Right atrium auricular region (tissue), 2 donors: ENCODE measurements around the gene VEZT. TPM values are rescaled to one million over a fixed set of nuclear protein-coding genes. Genes with fewer than 3 reads are reported as not detected.
"Not testable (repeated sequence)": the region's sequence is repeated elsewhere in the genome, so short reads cannot be mapped to it uniquely, and the experiment has no call there.

Source experiments
- DNase-seq: peaks from one replicate; pipeline ENCODE4 v3.0.0-alpha.2; 2019; ENCODE audit warnings: low spot score
- H3K27ac ChIP-seq, 2 donors: fragments of 200-600 bp; sonication (generic); 1 replicate in 1 of 2; 2 replicates in 1 of 2; pipeline ENCODE4 v1.5.1; 2016 to 2019
- H3K27me3 ChIP-seq, 2 donors: fragments of 200-600 bp; sonication (generic); one replicate each; pipeline versions ENCODE4 v1.5.1 to v1.6.0; 2017 to 2019
- H3K36me3 ChIP-seq: fragments of 200-600 bp; sonication (generic); one replicate; pipeline ENCODE4 v1.5.1; 2016
- H3K4me1 ChIP-seq, 2 donors: fragments of 200-600 bp; sonication (generic); one replicate each; pipeline versions ENCODE4 v1.5.1 to v1.6.0; 2017 to 2019
- H3K4me3 ChIP-seq, 2 donors: fragments of 200-600 bp; sonication (generic); 1 replicate in 1 of 2; 2 replicates in 1 of 2; pipeline ENCODE4 v1.5.1; 2017 to 2019; ENCODE audit warnings: mild to moderate bottlenecking in 1 of 2, moderate library complexity in 1 of 2
- H3K9me3 ChIP-seq, 2 donors: fragments of 200-600 bp; sonication (generic); one replicate each; pipeline ENCODE4 v1.5.1; 2019
- CTCF ChIP-seq, 2 donors: fragments of 200-600 bp; sonication (generic); IDR thresholded peaks; one replicate each; pipeline ENCODE4 v1.5.1; 2019; ENCODE audit warnings: antibody characterized with exemption in 2 of 2
- total RNA-seq, 2 donors: library from RNA; depleted of rRNA; stranded (reverse); fragments of >200 nt; gene quantifications; one replicate each; pipeline ENCODE4 v1.1.0, GENCODE V29; 2016

VEZT gene
- total RNA-seq, 2 donors from 2014 or later = 66.6 to 69.8 TPM

- Histone ChIP-seq H3K36me3 (no peaks in the 10 kb centered on the region), H3K27ac (no peak overlapping the region), H3K27me3 (no peaks in the 10 kb centered on the region), H3K4me3 (no peak overlapping the region), H3K9me3 (no peaks in the 10 kb centered on the region), H3K4me1 (peaks cover 0 to 14% of the 10 kb centered on the region in 2 donors)
- TF ChIP-seq CTCF (IDR thresholded peaks at IDR 0.05) = no peak
- no peak for DNase-seq
Measured at GRCh38 chr12:95239216-95239615, 21.6 kb downstream of the VEZT start.

DNA sequence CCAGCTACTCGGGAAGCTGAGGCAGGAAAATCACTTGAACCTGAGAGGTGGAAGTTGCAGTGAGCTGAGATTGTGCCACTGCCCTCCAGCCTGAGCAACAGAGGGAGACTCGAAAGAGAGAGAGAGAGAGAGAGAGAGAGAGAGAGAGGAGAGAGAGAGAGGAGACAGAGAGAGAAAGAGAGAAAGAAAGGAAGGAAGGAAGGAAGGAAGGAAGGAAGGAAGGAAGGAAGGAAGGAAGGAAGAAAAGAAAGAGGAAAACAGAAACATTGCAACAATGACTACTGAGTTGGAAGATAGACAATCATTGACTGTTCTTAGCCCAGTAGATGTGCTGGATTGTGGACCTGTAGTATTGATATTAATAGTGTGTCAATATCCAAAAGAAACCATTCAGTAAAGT lies 22.2 kb downstream of the VEZT start:
- peaks cover 0 to 14% of the 10 kb centered on the region in 2 donors for H3K4me1 ChIP-seq
- not testable (repeated sequence) for DNase-seq, H3K27me3 ChIP-seq, H3K27ac ChIP-seq, H3K9me3 ChIP-seq, H3K36me3 ChIP-seq, H3K4me3 ChIP-seq

DNA sequence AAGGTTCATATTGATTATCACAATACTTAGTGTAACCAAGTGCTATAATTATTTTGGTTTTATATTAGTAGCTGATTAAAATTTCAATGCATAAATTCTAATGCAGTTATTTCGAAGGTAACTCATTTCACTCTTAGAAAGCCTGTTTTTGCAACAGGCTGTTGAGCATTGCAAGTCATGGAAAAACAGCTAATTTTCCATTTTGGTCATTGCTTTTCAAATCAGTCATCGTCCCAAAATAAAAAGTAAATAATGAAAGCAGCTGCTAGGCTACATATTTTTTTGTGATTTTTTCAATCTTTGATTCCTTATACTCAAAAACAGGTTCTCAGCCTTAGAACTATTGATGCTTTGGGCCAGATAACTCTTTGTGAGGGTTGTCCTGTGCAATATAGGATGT lies 22.9 kb downstream of the VEZT start:
- H3K4me3 ChIP-seq = no peak overlapping the region
- no peaks in the 10 kb centered on the region for H3K36me3 ChIP-seq
- H3K27ac ChIP-seq = no peak overlapping the region
- peaks cover 0 to 14% of the 10 kb centered on the region in 2 donors for H3K4me1 ChIP-seq
- H3K27me3 ChIP-seq = no peaks in the 10 kb centered on the region
- no peaks in the 10 kb centered on the region for H3K9me3 ChIP-seq
- DNase-seq = no peak
- TF ChIP-seq CTCF (IDR thresholded peaks at IDR 0.05) = no peak

- H3K4me1 ChIP-seq = peaks cover 0 to 14% of the 10 kb centered on the region in 2 donors
- not testable (repeated sequence) for H3K27me3 ChIP-seq
Measured at GRCh38 chr12:95241138-95241537, 23.5 kb downstream of the VEZT start.

GRCh38 chr12:95241761-95242506 lies 24.3 kb downstream of the VEZT start:
- Histone ChIP-seq H3K27me3 (no peaks in the 10 kb centered on the region), H3K36me3 (no peaks in the 10 kb centered on the region), H3K9me3 (no peaks in the 10 kb centered on the region), H3K4me1 (peaks cover 0 to 14% of the 10 kb centered on the region in 2 donors), H3K27ac (no peak overlapping the region), H3K4me3 (no peak overlapping the region)
- no peak for TF ChIP-seq CTCF (IDR thresholded peaks at IDR 0.05)
- DNase-seq = no peak

More at GRCh38 chr12:95241138-95241537, 23.5 kb downstream of the VEZT start:
- H3K36me3 ChIP-seq, DNase-seq, H3K4me3 ChIP-seq, H3K9me3 ChIP-seq, H3K27ac ChIP-seq: not testable (repeated sequence)

- no peak for TF ChIP-seq CTCF (IDR thresholded peaks at IDR 0.05)
- H3K36me3 ChIP-seq = no peaks in the 10 kb centered on the region
- no peak overlapping the region for H3K27ac ChIP-seq
- H3K4me3 ChIP-seq = no peak overlapping the region
- H3K27me3 ChIP-seq = no peaks in the 10 kb centered on the region
- DNase-seq = no peak
- H3K9me3 ChIP-seq = no peaks in the 10 kb centered on the region
- peaks cover 0 to 8% of the 10 kb centered on the region in 2 donors for H3K4me1 ChIP-seq
Measured at GRCh38 chr12:95243497-95244183, 26.0 kb downstream of the VEZT start.
